ENCODE measurements around the gene FABP7. TPM values are rescaled to one million over a fixed set of nuclear protein-coding genes. Genes with fewer than 3 reads are reported as not detected.

The FABP7 gene
- total and polyA plus RNA-seq, 2 donors (not counting 1 experiment from before 2014, with no cell fraction given): not detected

- DNase-seq (ENCODE audit: low read depth in 2 of 2): no peak
- no peaks in the 10 kb centered on the region for H3K9me3 ChIP-seq (ENCODE audit: control insufficient read depth, insufficient read depth, low read depth, low read length)
- H4K20me1 ChIP-seq (ENCODE audit: control insufficient read depth, extremely low read depth, insufficient read depth, low read length): no peaks in the 10 kb centered on the region
- TF ChIP-seq CTCF (conservative IDR thresholded peaks at IDR 0.05 in 1 of 2, IDR thresholded peaks at IDR 0.05 in 1 of 2; ENCODE audit: low read depth in 1 of 2, low read length in 2 of 2) (no peak), EZH2 (IDR thresholded peaks at IDR 0.05; ENCODE audit: low read length, missing control alignments) (no peak)
- no peak overlapping the region for H3K4me2 ChIP-seq (ENCODE audit: extremely low read depth, insufficient read depth, low read length)
- H3K4me3 ChIP-seq (replicated peaks in 1 of 4; ENCODE audit: control extremely low read depth in 1 of 4, insufficient read depth in 1 of 4, low read depth in 3 of 4, low read length in 4 of 4): no peak overlapping the region
- H2AFZ ChIP-seq (ENCODE audit: low read length): no peak overlapping the region
- H3K36me3 ChIP-seq (ENCODE audit: control insufficient read depth, insufficient read depth, low read length): no peaks in the 10 kb centered on the region
- no peaks in the 10 kb centered on the region for H3K4me1 ChIP-seq (ENCODE audit: control insufficient read depth, extremely low read depth, insufficient read depth, low read length)
- no peaks in the 10 kb centered on the region for H3K79me2 ChIP-seq (ENCODE audit: control insufficient read depth, insufficient read depth, low read length)
- H3K27ac ChIP-seq (ENCODE audit: insufficient read depth, low read length): no peak overlapping the region
- no peak overlapping the region for H3K9ac ChIP-seq (ENCODE audit: insufficient read depth, low read length)
- H3K27me3 ChIP-seq (ENCODE audit: control insufficient read depth, insufficient read depth, low read length): no peaks in the 10 kb centered on the region
Observed at GRCh38 chr6:122781716-122782115, 2.2 kb downstream of the FABP7 start.

DNA sequence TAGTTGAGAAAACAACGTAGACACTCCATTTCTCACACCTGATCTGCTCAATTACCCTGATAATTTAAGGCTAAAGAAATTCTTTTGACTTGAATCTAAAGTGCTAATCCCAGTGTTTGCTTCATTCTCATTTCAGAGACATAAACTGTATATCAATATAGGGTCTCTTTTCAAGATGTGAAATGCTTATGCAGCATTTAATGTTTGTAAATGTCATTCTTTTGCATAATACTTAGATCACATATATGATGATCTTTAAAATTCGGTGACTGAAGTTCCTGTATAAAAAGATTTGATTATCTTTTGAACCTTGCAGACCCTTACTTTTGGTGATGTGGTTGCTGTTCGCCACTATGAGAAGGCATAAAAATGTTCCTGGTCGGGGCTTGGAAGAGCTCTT lies 3.9 kb downstream of the FABP7 start:
- Histone ChIP-seq H3K4me3 (replicated peaks in 1 of 4; ENCODE audit: control extremely low read depth in 1 of 4, insufficient read depth in 1 of 4, low read depth in 3 of 4, low read length in 4 of 4) (no peak overlapping the region), H3K4me2 (ENCODE audit: extremely low read depth, insufficient read depth, low read length) (no peak overlapping the region), H3K4me1 (ENCODE audit: control insufficient read depth, extremely low read depth, insufficient read depth, low read length) (no peaks in the 10 kb centered on the region), H3K9me3 (ENCODE audit: control insufficient read depth, insufficient read depth, low read depth, low read length) (no peaks in the 10 kb centered on the region), H3K27ac (ENCODE audit: insufficient read depth, low read length) (no peak overlapping the region), H2AFZ (ENCODE audit: low read length) (no peak overlapping the region), H3K36me3 (ENCODE audit: control insufficient read depth, insufficient read depth, low read length) (no peaks in the 10 kb centered on the region), H3K79me2 (ENCODE audit: control insufficient read depth, insufficient read depth, low read length) (no peaks in the 10 kb centered on the region), H3K27me3 (ENCODE audit: control insufficient read depth, insufficient read depth, low read length) (no peaks in the 10 kb centered on the region), H4K20me1 (ENCODE audit: control insufficient read depth, extremely low read depth, insufficient read depth, low read length) (no peaks in the 10 kb centered on the region), H3K9ac (ENCODE audit: insufficient read depth, low read length) (no peak overlapping the region)
- TF ChIP-seq CTCF (conservative IDR thresholded peaks at IDR 0.05 in 1 of 2, IDR thresholded peaks at IDR 0.05 in 1 of 2; ENCODE audit: low read depth in 1 of 2, low read length in 2 of 2): no peak
- TF ChIP-seq EZH2 (IDR thresholded peaks at IDR 0.05; ENCODE audit: low read length, missing control alignments): no peak
- DNase-seq (ENCODE audit: low read depth in 2 of 2): no peak

GRCh38 chr6:122785891-122786290 lies 6.4 kb downstream of the FABP7 start:
- no peak overlapping the region for H2AFZ ChIP-seq (ENCODE audit: low read length)
- no peak for TF ChIP-seq EZH2 (IDR thresholded peaks at IDR 0.05; ENCODE audit: low read length, missing control alignments)
- no peak for TF ChIP-seq CTCF (conservative IDR thresholded peaks at IDR 0.05 in 1 of 2, IDR thresholded peaks at IDR 0.05 in 1 of 2; ENCODE audit: low read depth in 1 of 2, low read length in 2 of 2)
- no peaks in the 10 kb centered on the region for H3K9me3 ChIP-seq (ENCODE audit: control insufficient read depth, insufficient read depth, low read depth, low read length)
- no peaks in the 10 kb centered on the region for H3K27me3 ChIP-seq (ENCODE audit: control insufficient read depth, insufficient read depth, low read length)
- H3K79me2 ChIP-seq (ENCODE audit: control insufficient read depth, insufficient read depth, low read length): peaks cover under 1% of the 10 kb centered on the region
- H3K36me3 ChIP-seq (ENCODE audit: control insufficient read depth, insufficient read depth, low read length): no peaks in the 10 kb centered on the region
- H4K20me1 ChIP-seq (ENCODE audit: control insufficient read depth, extremely low read depth, insufficient read depth, low read length): no peaks in the 10 kb centered on the region
- peaks cover 4% of the 10 kb centered on the region for H3K4me1 ChIP-seq (ENCODE audit: control insufficient read depth, extremely low read depth, insufficient read depth, low read length)
- no peak overlapping the region for H3K9ac ChIP-seq (ENCODE audit: insufficient read depth, low read length)
- H3K4me3 ChIP-seq (replicated peaks in 1 of 4; ENCODE audit: control extremely low read depth in 1 of 4, insufficient read depth in 1 of 4, low read depth in 3 of 4, low read length in 4 of 4): no peak overlapping the region
- no peak for DNase-seq (ENCODE audit: low read depth in 2 of 2)
- no peak overlapping the region for H3K27ac ChIP-seq (ENCODE audit: insufficient read depth, low read length)
- H3K4me2 ChIP-seq (ENCODE audit: extremely low read depth, insufficient read depth, low read length): no peak overlapping the region

All from fibroblast of lung (primary cell).